Retina (tissue), 1 donor: ENCODE results near the gene PAPLN.
A peak's percentile ranks its signal among the peaks of the same experiment; 100 is the strongest.

Experiments
- DNase-seq: peaks from one replicate; pipeline ENCODE4 v3.0.0-alpha.2; 2016

The PAPLN gene

GRCh38 chr14:73231981-73232851 lies 5.1 kb upstream of the PAPLN start:
- no peak for DNase-seq

GRCh38 chr14:73232984-73233383 lies 4.3 kb upstream of the PAPLN start:
- no peak for DNase-seq

- no peak for DNase-seq
Observed at GRCh38 chr14:73233564-73233963, 3.7 kb upstream of the PAPLN start.

GRCh38 chr14:73234029-73234428 lies 3.3 kb upstream of the PAPLN start:
- DNase-seq = no peak

GRCh38 chr14:73234586-73235394 lies 2.5 kb upstream of the PAPLN start:
- peak; percentile 20 for DNase-seq

- peak; percentile 69 for DNase-seq
Observed at GRCh38 chr14:73235531-73236155, 1.7 kb upstream of the PAPLN start.

- no peak for DNase-seq
Observed at GRCh38 chr14:73236157-73236556, 1.1 kb upstream of the PAPLN start.

- DNase-seq = no peak
Observed at GRCh38 chr14:73236752-73237218, 521 bp upstream of the PAPLN start.

- no peak for DNase-seq
Observed at GRCh38 chr14:73237786-73238423, 599 bp downstream of the PAPLN start.

- DNase-seq = peak; percentile 61
Observed at GRCh38 chr14:73238424-73238852, 1.1 kb downstream of the PAPLN start.

GRCh38 chr14:73238941-73239340 lies 1.6 kb downstream of the PAPLN start:
- no peak for DNase-seq

- peak; percentile 62 for DNase-seq
Observed at GRCh38 chr14:73239393-73240241, 2.3 kb downstream of the PAPLN start.

- DNase-seq = no peak
Observed at GRCh38 chr14:73240816-73241480, 3.6 kb downstream of the PAPLN start.

GRCh38 chr14:73241481-73242165 lies 4.3 kb downstream of the PAPLN start:
- no peak for DNase-seq

GRCh38 chr14:73242357-73242901 lies 5.1 kb downstream of the PAPLN start:
- no peak for DNase-seq

GRCh38 chr14:73243341-73243740 lies 6.0 kb downstream of the PAPLN start:
- no peak for DNase-seq

- DNase-seq = no peak
Observed at GRCh38 chr14:73243748-73244147, 6.4 kb downstream of the PAPLN start.

GRCh38 chr14:73244541-73245290 lies 7.4 kb downstream of the PAPLN start:
- no peak for DNase-seq
